ENCODE data around the gene FER.

- TF ChIP-seq ZFX (IDR thresholded peaks at IDR 0.05) (no peak), CTCF (conservative IDR thresholded peaks at IDR 0.05) (no peak)
Observed at GRCh38 chr5:109113608-109114007, 365.9 kb downstream of the FER start.
